Putamen (tissue), 1 donor: ENCODE results near the gene KANSL1.
"Not testable (repeated sequence)": the region's sequence is repeated elsewhere in the genome, so short reads cannot be mapped to it uniquely, and the experiment has no call there.

Experiments used
- DNase-seq: peaks from one replicate; pipeline ENCODE4 v3.0.0-alpha.2; 2016; ENCODE audit warnings: low spot score

KANSL1 gene

GRCh38 chr17:46037722-46038255 is 155.4 kb downstream of the KANSL1 start:
- no peak for DNase-seq

GRCh38 chr17:46036491-46036890 is 156.7 kb downstream of the KANSL1 start:
- no peak for DNase-seq

GRCh38 chr17:46035112-46035818 is 158.0 kb downstream of the KANSL1 start:
- no peak for DNase-seq

GRCh38 chr17:46033392-46033791 is 159.8 kb downstream of the KANSL1 start:
- no peak for DNase-seq

GRCh38 chr17:46032909-46033308 is 160.3 kb downstream of the KANSL1 start:
- DNase-seq = no peak

- DNase-seq = no peak
Measured at GRCh38 chr17:46031920-46032319, 161.3 kb downstream of the KANSL1 start.

GRCh38 chr17:46031440-46031839 is 161.8 kb downstream of the KANSL1 start:
- DNase-seq = no peak

- no peak for DNase-seq
Measured at GRCh38 chr17:46030752-46031151, 162.5 kb downstream of the KANSL1 start.

GRCh38 chr17:46029627-46030026 is 163.6 kb downstream of the KANSL1 start:
- DNase-seq = no peak

GRCh38 chr17:46028981-46029565 is 164.2 kb downstream of the KANSL1 start:
- no peak for DNase-seq

- DNase-seq = no peak
Measured at GRCh38 chr17:46028374-46028773, 164.9 kb downstream of the KANSL1 start.

GRCh38 chr17:46027976-46028325 is 165.3 kb downstream of the KANSL1 start:
- no peak for DNase-seq

- DNase-seq = no peak
Measured at GRCh38 chr17:46027048-46027975, 165.9 kb downstream of the KANSL1 start.

GRCh38 chr17:46026166-46027047 is 166.8 kb downstream of the KANSL1 start:
- DNase-seq = no peak

GRCh38 chr17:46025510-46026165 is 167.6 kb downstream of the KANSL1 start:
- DNase-seq = no peak

GRCh38 chr17:46025060-46025459 is 168.2 kb downstream of the KANSL1 start:
- no peak for DNase-seq

- no peak for DNase-seq
Measured at GRCh38 chr17:46024590-46024989, 168.6 kb downstream of the KANSL1 start.

- DNase-seq = no peak
Measured at GRCh38 chr17:46023783-46024388, 169.3 kb downstream of the KANSL1 start.

GRCh38 chr17:46023366-46023765 is 169.9 kb downstream of the KANSL1 start:
- not testable (repeated sequence) for DNase-seq

GRCh38 chr17:46020998-46021397 is 172.2 kb downstream of the KANSL1 start:
- DNase-seq = no peak
